Measurements from ENCODE around the gene DOCK11. TPM values are rescaled to one million over a fixed set of nuclear protein-coding genes. Genes with fewer than 3 reads are reported as not detected.

DOCK11 gene
- total and polyA plus RNA-seq, 10 of the 15 experiments (the other 5 are each of a cell fraction or from before 2014, with no cell fraction given), result 16.3 to 30.7 (median 19.8) TPM

GRCh38 chrX:118723376-118723775, 227.8 kb downstream of the DOCK11 start:
- RAD21 ChIA-PET (ENCODE audit: unreplicated experiment), result interaction anchor here (0.8 to 1.1 kb wide), 3 partner anchors 29 to 120 kb away, joined by 3 read pairs; no protein-coding TSS in a partner anchor
- intact Hi-C loops (cut with micrococcal nuclease; ENCODE audit: unreplicated experiment), result no loop called here
- no TSS peak for BruUV-seq (replicated peaks)
- no peaks in the 10 kb centered on the region; a peak in 1 of 4 replicates for H3K27me3 ChIP-seq (replicated peaks in 1 of 2; ENCODE audit: control insufficient read depth in 2 of 2, insufficient read depth in 2 of 2, low read length in 1 of 2)
- H3K9ac ChIP-seq (ENCODE audit: control insufficient read depth, insufficient read depth, low read length), result no peak overlapping the region
- no peak overlapping the region for H2AFZ ChIP-seq (ENCODE audit: control insufficient read depth, low read depth, low read length)
- ATAC-seq (no peak), DNase-seq (ENCODE audit: low read depth, low spot score) (no peak), FAIRE-seq (no peak)
- SMC1A ChIA-PET (ENCODE audit: uncharacterized antibody, unreplicated experiment), result interaction anchor here (0.6 to 2.2 kb wide), 6 partner anchors 12 to 30 kb away, joined by 3 to 8 read pairs (median 5); no protein-coding TSS in a partner anchor
- no peaks in the 10 kb centered on the region for H3K36me3 ChIP-seq (ENCODE audit: control insufficient read depth in 2 of 2, insufficient read depth in 2 of 2, low read length in 1 of 2)
- TF ChIP-seq SUPT20H (IDR thresholded peaks at IDR 0.05; ENCODE audit: borderline replicate concordance, control insufficient read depth, low read depth, low read length), result no peak
- CTCF ChIA-PET, result interaction anchor here (0.7 to 1.0 kb wide), 3 partner anchors 28 to 79 kb away, joined by 3 read pairs; no protein-coding TSS in a partner anchor
- H3K4me3 ChIP-seq, result no peak overlapping the region
- POLR2A ChIA-PET, result no interaction called here
- no peak overlapping the region for H3K27ac ChIP-seq (ENCODE audit: control insufficient read depth, insufficient read depth)
- H3K4me2 ChIP-seq (ENCODE audit: control insufficient read depth, insufficient read depth), result no peak overlapping the region
- WGBS (ENCODE audit: insufficient coverage, insufficient replicate concordance, low lambda C conversion rate, missing lambda C conversion rate), result 57% methylated on average over 3 of the region's 3 CpGs
- H3K9me3 ChIP-seq (replicated peaks; ENCODE audit: control insufficient read depth, insufficient read depth, low read length), result no peaks in the 10 kb centered on the region
- in situ Hi-C loops (cut with MboI), result no loop called here
- H4K20me1 ChIP-seq (ENCODE audit: control insufficient read depth, insufficient read depth), result no peaks in the 10 kb centered on the region
- no peaks in the 10 kb centered on the region for H3K79me2 ChIP-seq (ENCODE audit: control insufficient read depth, insufficient read depth, low read length)
- peaks cover 5% of the 10 kb centered on the region for H3K4me1 ChIP-seq (ENCODE audit: control insufficient read depth, insufficient read depth, low read length)

GRCh38 chrX:118724365-118724764, 228.8 kb downstream of the DOCK11 start:
- Histone ChIP-seq H3K27me3 (replicated peaks in 1 of 2; ENCODE audit: control insufficient read depth in 2 of 2, insufficient read depth in 2 of 2, low read length in 1 of 2) (no peaks in the 10 kb centered on the region; a peak in 1 of 4 replicates), H3K4me3 (no peak overlapping the region), H3K9me3 (replicated peaks; ENCODE audit: control insufficient read depth, insufficient read depth, low read length) (no peaks in the 10 kb centered on the region), H2AFZ (ENCODE audit: control insufficient read depth, low read depth, low read length) (no peak overlapping the region; the same call in 1 of the 2 replicates), H3K36me3 (ENCODE audit: control insufficient read depth in 2 of 2, insufficient read depth in 2 of 2, low read length in 1 of 2) (no peaks in the 10 kb centered on the region), H3K79me2 (ENCODE audit: control insufficient read depth, insufficient read depth, low read length) (no peaks in the 10 kb centered on the region), H3K4me2 (ENCODE audit: control insufficient read depth, insufficient read depth) (peak overlapping the region; percentile 33; the same call in 1 of the 2 replicates), H3K27ac (ENCODE audit: control insufficient read depth, insufficient read depth) (no peak overlapping the region), H3K9ac (ENCODE audit: control insufficient read depth, insufficient read depth, low read length) (no peak overlapping the region), H3K4me1 (ENCODE audit: control insufficient read depth, insufficient read depth, low read length) (peaks cover 8% of the 10 kb centered on the region), H4K20me1 (ENCODE audit: control insufficient read depth, insufficient read depth) (no peaks in the 10 kb centered on the region)
- intact Hi-C loops (cut with micrococcal nuclease; ENCODE audit: unreplicated experiment) (no loop called here), in situ Hi-C loops (cut with MboI) (no loop called here)
- RAD21 ChIA-PET (ENCODE audit: unreplicated experiment), result interaction anchor here (0.8 kb wide), 1 partner anchor 121 kb away, joined by 3 read pairs; no protein-coding TSS in a partner anchor
- SMC1A ChIA-PET (ENCODE audit: uncharacterized antibody, unreplicated experiment), result interaction anchor here (1.0 to 2.2 kb wide), 4 partner anchors 11 to 29 kb away, joined by 4 to 8 read pairs (median 6); no protein-coding TSS in a partner anchor
- no TSS peak for BruUV-seq (replicated peaks)
- DNase-seq (ENCODE audit: low read depth, low spot score) (no peak), FAIRE-seq (no peak), ATAC-seq (peak; percentile 28)
- POLR2A ChIA-PET, result interaction anchor here (2.7 kb wide), 1 partner anchor 11 kb away, joined by 11 read pairs; no protein-coding TSS in a partner anchor
- WGBS (ENCODE audit: insufficient coverage, insufficient replicate concordance, low lambda C conversion rate, missing lambda C conversion rate), result 24% methylated on average over 5 of the region's 5 CpGs
- CTCF ChIA-PET, result interaction anchor here (1.0 to 1.9 kb wide), 2 partner anchors 27 to 97 kb away, joined by 3 to 6 read pairs; no protein-coding TSS in a partner anchor
- no peak for TF ChIP-seq FOXK2 (IDR thresholded peaks at IDR 0.05)
- no peak for TF ChIP-seq ESRRA (IDR thresholded peaks at IDR 0.05; ENCODE audit: low read length)
- TF ChIP-seq BMI1 (IDR thresholded peaks at IDR 0.05; ENCODE audit: borderline replicate concordance), result no peak
- TF ChIP-seq IKZF2 (IDR thresholded peaks at IDR 0.05), result peak; percentile 61 to 69; a peak in 3 of 4 replicates
- TF ChIP-seq SREBF2 (IDR thresholded peaks at IDR 0.05; ENCODE audit: low read length), result no peak
- TF ChIP-seq CEBPB (IDR thresholded peaks at IDR 0.05; ENCODE audit: borderline replicate concordance in 1 of 2, low read depth in 2 of 2, low read length in 2 of 2), result no peak
- no peak for TF ChIP-seq ASH2L (IDR thresholded peaks at IDR 0.05; ENCODE audit: borderline replicate concordance, low read depth)
- peak; percentile 86 for TF ChIP-seq MEF2B (IDR thresholded peaks at IDR 0.05; ENCODE audit: partially characterized antibody, poor library complexity, severe bottlenecking)
- TF ChIP-seq STAT1 (conservative IDR thresholded peaks at IDR 0.05), result no peak
- no peak for TF ChIP-seq ELK1 (IDR thresholded peaks at IDR 0.05; ENCODE audit: low read depth, low read length)
- TF ChIP-seq ATF2 (IDR thresholded peaks at IDR 0.05; ENCODE audit: low read length), result no peak
- TF ChIP-seq MTA2 (IDR thresholded peaks at IDR 0.05; ENCODE audit: low read depth), result peak; percentile 36; the same call in 1 of the 2 replicates
- peak; percentile 48; the same call in 1 of the 2 replicates for TF ChIP-seq DPF2 (IDR thresholded peaks at IDR 0.05)
- no peak for TF ChIP-seq RELA (IDR thresholded peaks at IDR 0.05; ENCODE audit: borderline replicate concordance, partially characterized antibody)
- no peak for TF ChIP-seq CREM (IDR thresholded peaks at IDR 0.05; ENCODE audit: low read depth)
